HG02981 (cell line): ENCODE results near the gene FCRLA.

Experiments
- ATAC-seq: cut with Tn5 transposase; IDR thresholded peaks from one replicate; pipeline ENCODE4 v1.9.1; 2021; ENCODE audit warnings: mild to moderate bottlenecking, moderate library complexity; ENCODE audit not compliant: unreplicated experiment

Gene FCRLA

GRCh38 chr1:161730050-161730564, 23.1 kb downstream of the FCRLA start:
- no peak for ATAC-seq

- no peak for ATAC-seq
These were observed 24.2 kb downstream of the FCRLA start for GRCh38 chr1:161731241-161731640.

GRCh38 chr1:161731981-161732718, 25.1 kb downstream of the FCRLA start:
- no peak for ATAC-seq

GRCh38 chr1:161733526-161733925, 26.5 kb downstream of the FCRLA start:
- no peak for ATAC-seq

GRCh38 chr1:161735837-161736236, 28.8 kb downstream of the FCRLA start:
- no peak for ATAC-seq

GRCh38 chr1:161736335-161736969, 29.4 kb downstream of the FCRLA start:
- ATAC-seq, result no peak

GRCh38 chr1:161737625-161738024, 30.6 kb downstream of the FCRLA start:
- ATAC-seq, result no peak

- peak; percentile 61 for ATAC-seq
These were observed 31.7 kb downstream of the FCRLA start for GRCh38 chr1:161738627-161739287.

GRCh38 chr1:161739865-161740566, 33.0 kb downstream of the FCRLA start:
- no peak for ATAC-seq

GRCh38 chr1:161740921-161741320, 33.9 kb downstream of the FCRLA start:
- ATAC-seq, result no peak

GRCh38 chr1:161743231-161743630, 36.2 kb downstream of the FCRLA start:
- no peak for ATAC-seq

GRCh38 chr1:161747801-161748200, 40.8 kb downstream of the FCRLA start:
- ATAC-seq, result no peak

- peak; percentile 94 for ATAC-seq
These were observed 42.7 kb downstream of the FCRLA start, which contains the start of gene DUSP12 for GRCh38 chr1:161749509-161750407. Gene DUSP12, plus strand, starts transcription at chr1:161749786. Its CDS starts 16 bp downstream, at chr1:161749802.

- no peak for ATAC-seq
These were observed 56.6 kb downstream of the FCRLA start for GRCh38 chr1:161763522-161764098.
